ENCODE measurements around the gene DDX39B.

DNA sequence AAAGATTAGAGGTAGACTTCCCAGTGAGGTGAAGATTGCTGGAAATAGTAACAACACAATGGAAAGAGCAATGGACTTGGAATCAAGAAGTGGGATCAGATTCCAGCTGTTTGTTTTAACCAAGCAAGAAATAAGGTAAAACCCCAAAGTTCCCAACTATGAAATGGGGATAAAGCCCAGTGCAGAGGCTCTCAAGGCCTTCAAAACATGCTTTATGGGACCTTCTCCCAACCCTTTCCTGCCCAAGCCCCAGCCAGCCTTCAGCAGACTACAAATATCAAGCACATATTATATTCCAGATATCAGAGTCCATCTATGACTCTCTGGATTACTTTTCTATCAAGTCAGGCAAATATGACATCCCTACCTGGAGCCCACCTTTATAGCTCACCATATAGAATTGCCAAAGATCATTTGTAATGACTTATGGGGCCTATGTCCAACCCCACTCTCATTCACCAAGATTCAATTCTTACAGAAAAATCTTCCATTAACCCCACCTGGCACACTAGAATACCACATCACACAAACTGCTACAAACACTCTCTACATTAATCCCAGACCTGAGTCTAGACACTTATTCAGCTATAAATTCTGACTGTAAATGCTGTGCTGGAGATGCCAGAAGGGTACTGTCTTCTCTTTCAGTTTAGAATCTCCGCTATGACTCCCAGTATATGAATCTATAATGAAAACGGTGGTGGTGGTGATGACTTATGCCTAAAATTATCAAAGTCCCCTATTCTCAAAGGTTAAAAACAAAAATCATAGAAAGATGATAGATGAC lies 6.1 kb downstream of the DDX39B start:
- TF ChIP-seq, protein P1, sequence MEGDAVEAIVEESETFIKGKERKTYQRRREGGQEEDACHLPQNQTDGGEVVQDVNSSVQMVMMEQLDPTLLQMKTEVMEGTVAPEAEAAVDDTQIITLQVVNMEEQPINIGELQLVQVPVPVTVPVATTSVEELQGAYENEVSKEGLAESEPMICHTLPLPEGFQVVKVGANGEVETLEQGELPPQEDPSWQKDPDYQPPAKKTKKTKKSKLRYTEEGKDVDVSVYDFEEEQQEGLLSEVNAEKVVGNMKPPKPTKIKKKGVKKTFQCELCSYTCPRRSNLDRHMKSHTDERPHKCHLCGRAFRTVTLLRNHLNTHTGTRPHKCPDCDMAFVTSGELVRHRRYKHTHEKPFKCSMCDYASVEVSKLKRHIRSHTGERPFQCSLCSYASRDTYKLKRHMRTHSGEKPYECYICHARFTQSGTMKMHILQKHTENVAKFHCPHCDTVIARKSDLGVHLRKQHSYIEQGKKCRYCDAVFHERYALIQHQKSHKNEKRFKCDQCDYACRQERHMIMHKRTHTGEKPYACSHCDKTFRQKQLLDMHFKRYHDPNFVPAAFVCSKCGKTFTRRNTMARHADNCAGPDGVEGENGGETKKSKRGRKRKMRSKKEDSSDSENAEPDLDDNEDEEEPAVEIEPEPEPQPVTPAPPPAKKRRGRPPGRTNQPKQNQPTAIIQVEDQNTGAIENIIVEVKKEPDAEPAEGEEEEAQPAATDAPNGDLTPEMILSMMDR (IDR thresholded peaks at IDR 0.05; ENCODE audit: low read length), result no peak
- TF ChIP-seq EZH2 (IDR thresholded peaks at IDR 0.05; ENCODE audit: borderline replicate concordance, low read length), result no peak
